ENCODE data around the gene MCTP1.

GRCh38 chr5:94891972-94892371 is 392.9 kb downstream of the MCTP1 start:
- TF ChIP-seq TCF7L2 (IDR thresholded peaks at IDR 0.05; ENCODE audit: low read depth, low read length) (no peak), ARNT (IDR thresholded peaks at IDR 0.05) (no peak), ARNTL (CRISPR knock-in tag; IDR thresholded peaks at IDR 0.05) (no peak), NPAS2 (CRISPR knock-in tag; IDR thresholded peaks at IDR 0.05; ENCODE audit: borderline replicate concordance) (no peak), POLR2A (IDR thresholded peaks at IDR 0.05; ENCODE audit: insufficient read depth in 1 of 2, low read depth in 2 of 2, low read length in 2 of 2) (no peak), SRF (IDR thresholded peaks at IDR 0.05; ENCODE audit: low read depth, low read length) (no peak), SNRNP70 (IDR thresholded peaks at IDR 0.05; ENCODE audit: low read depth, low read length) (no peak), MXD4 (CRISPR knock-in tag; IDR thresholded peaks at IDR 0.05) (no peak), JARID2 (CRISPR knock-in tag; IDR thresholded peaks at IDR 0.05; ENCODE audit: insufficient replicate concordance) (no peak)
